SK-N-SH (cell line): Measurements from ENCODE around the gene SMIM5. TPM values are rescaled to one million over a fixed set of nuclear protein-coding genes. Genes with fewer than 3 reads are reported as not detected.

Source experiments
- CTCF ChIA-PET: fragments of 300-600, 350-600 bp; formaldehyde crosslinking; extraction: SDS; loops from one replicate; lab custom pipeline; 2021; lab: Yijun Ruan, JAX
- POLR2A ChIA-PET: fragments of 350-600 bp; sonication (Branson Sonifier 250); formaldehyde crosslinking; extraction: SDS; loops from one replicate; lab custom pipeline; 2020; ENCODE audit warnings: antibody characterized with exemption, inconsistent platforms; lab: Yijun Ruan, JAX
- DNase-seq: peaks from one replicate; pipeline ENCODE4 v3.0.0; 2012
- H2AFZ ChIP-seq: fragments of 200-600 bp; sonication (generic); 2 replicates; pipeline ENCODE4 v1.8.1; 2016; ENCODE audit warnings: antibody characterized with exemption, mild to moderate bottlenecking, low read depth
- H3F3A ChIP-seq: fragments of 200-600 bp; sonication (generic); replicated peaks from 2 replicates; pipeline ENCODE3; 2016; ENCODE audit warnings: antibody characterized with exemption, mild to moderate bottlenecking; ENCODE audit not compliant: insufficient read depth
- H3K27ac ChIP-seq, 2 experiments: fragments of 200-500 bp in 1 of 2; fragments of 200-600 bp in 1 of 2; sonication (Bioruptor generic) in 1 of 2; sonication (generic), shearing (Covaris generic) in 1 of 2; 2 replicates each; pipeline versions ENCODE4 v1.5.1 to v1.6.1; 2014 to 2016; ENCODE audit warnings: low read depth in 2 of 2, inconsistent platforms in 1 of 2, low read length in 1 of 2, mild to moderate bottlenecking in 1 of 2, mixed read lengths in 1 of 2
- H3K27me3 ChIP-seq: fragments of 200-600 bp; sonication (generic), shearing (Covaris generic); 2 replicates; pipeline ENCODE4 v1.6.1; 2016; ENCODE audit warnings: mixed run types; ENCODE audit not compliant: insufficient read depth
- H3K36me3 ChIP-seq, 2 experiments: fragments of 200-500 bp in 1 of 2; fragments of 200-600 bp in 1 of 2; sonication (Bioruptor generic) in 1 of 2; sonication (generic) in 1 of 2; replicated peaks in 1 of 2; 2 replicates each; pipeline versions ENCODE3 to v1.5.1; 2014 to 2016; ENCODE audit warnings: low read length in 1 of 2, mild to moderate bottlenecking in 1 of 2; ENCODE audit not compliant: insufficient read depth in 2 of 2, control insufficient read depth in 1 of 2
- H3K4me1 ChIP-seq, 2 experiments: fragments of 200-500 bp in 1 of 2; fragments of 200-600 bp in 1 of 2; sonication (Bioruptor generic) in 1 of 2; sonication (generic), shearing (Covaris generic) in 1 of 2; 2 replicates each; pipeline versions ENCODE4 v1.5.1 to v1.6.1; 2014 to 2016; ENCODE audit warnings: low read depth in 1 of 2, low read length in 1 of 2, mixed run types in 1 of 2; ENCODE audit not compliant: insufficient read depth in 2 of 2, control insufficient read depth in 1 of 2
- H3K4me2 ChIP-seq: fragments of 200-600 bp; sonication (generic), shearing (Covaris generic); 2 replicates; pipeline ENCODE4 v1.6.1; 2017; ENCODE audit warnings: mixed run types
- H3K4me3 ChIP-seq, 2 experiments: fragments of 200-500 bp in 1 of 2; fragments of 200-600 bp in 1 of 2; sonication (Bioruptor generic) in 1 of 2; sonication (generic), shearing (Covaris generic) in 1 of 2; 2 replicates each; pipeline versions ENCODE4 v1.5.1 to v1.8.1; 2014 to 2016; ENCODE audit warnings: low read depth in 2 of 2, inconsistent platforms in 1 of 2, low read length in 1 of 2, mild to moderate bottlenecking in 1 of 2, mixed read lengths in 1 of 2, moderate library complexity in 1 of 2
- H3K79me2 ChIP-seq: fragments of 200-600 bp; sonication (generic); 2 replicates; pipeline ENCODE4 v1.8.1; 2017; ENCODE audit warnings: mild to moderate bottlenecking; ENCODE audit not compliant: insufficient read depth
- H3K9ac ChIP-seq: fragments of 200-600 bp; sonication (generic); 2 replicates; pipeline ENCODE4 v1.6.1; 2017; ENCODE audit warnings: mixed run types
- H3K9me2 ChIP-seq: fragments of 200-600 bp; sonication (generic); 2 replicates; pipeline ENCODE4 v1.6.1; 2017; ENCODE audit warnings: mixed run types
- H3K9me3 ChIP-seq: fragments of 200-600 bp; sonication (generic); 2 replicates; pipeline ENCODE4 v1.6.1; 2017; ENCODE audit warnings: mixed run types, mild to moderate bottlenecking, moderate library complexity
- H4K20me1 ChIP-seq: fragments of 200-600 bp; sonication (generic); 2 replicates; pipeline ENCODE4 v1.6.1; 2017; ENCODE audit warnings: mild to moderate bottlenecking, mixed run types; ENCODE audit not compliant: insufficient read depth
- CTCF ChIP-seq: fragments of 200-600 bp; sonication (generic); IDR thresholded peaks from 2 replicates; pipeline ENCODE4 v1.6.1; 2017; ENCODE audit warnings: antibody characterized with exemption, mild to moderate bottlenecking, moderate library complexity
- EZH2phosphoT487 ChIP-seq: fragments of 200-600 bp; sonication (generic); IDR thresholded peaks from 2 replicates; pipeline ENCODE4 v1.6.1; 2017; ENCODE audit warnings: low read depth, mixed run types, mild to moderate bottlenecking, antibody characterized with exemption, moderate library complexity, borderline replicate concordance
- FOSL2 ChIP-seq: IDR thresholded peaks from 2 replicates; pipeline ENCODE4 v1.4.0; 2012; ENCODE audit warnings: low read depth, mild to moderate bottlenecking, moderate library complexity, borderline replicate concordance
- FOXJ3 ChIP-seq: sonication (generic); formaldehyde crosslinking; IDR thresholded peaks from 2 replicates; pipeline ENCODE4 v1.5.1; 2020; ENCODE audit warnings: mild to moderate bottlenecking, missing genetic modification reagents
- FOXM1 ChIP-seq: IDR thresholded peaks from 2 replicates; pipeline ENCODE4 v1.4.0; 2012; ENCODE audit warnings: low read depth, mild to moderate bottlenecking
- GABPA ChIP-seq: IDR thresholded peaks from 2 replicates; pipeline ENCODE4 v1.4.0; 2012; ENCODE audit warnings: low read depth, mild to moderate bottlenecking
- IRF3 ChIP-seq: fragments of 150-350 bp; IDR thresholded peaks from 2 replicates; pipeline ENCODE4 v1.6.1; 2016; ENCODE audit warnings: mild to moderate bottlenecking, low read depth, low read length
- MAX ChIP-seq: IDR thresholded peaks from 2 replicates; pipeline ENCODE4 v1.4.0; 2012; ENCODE audit warnings: low read depth
- MEF2A ChIP-seq: IDR thresholded peaks from 2 replicates; pipeline ENCODE4 v1.4.0; 2012; ENCODE audit warnings: low read depth, borderline replicate concordance
- MXI1 ChIP-seq: IDR thresholded peaks from 2 replicates; pipeline ENCODE4 v1.6.1; 2012; ENCODE audit warnings: mild to moderate bottlenecking, low read depth, low read length, improper control_type of control experiment
- NFIC ChIP-seq: IDR thresholded peaks from 2 replicates; pipeline ENCODE4 v1.4.0; 2012; ENCODE audit warnings: borderline replicate concordance
- POLR2AphosphoS5 ChIP-seq: IDR thresholded peaks from 2 replicates; pipeline ENCODE4 v1.6.1; 2012; ENCODE audit warnings: low read depth, low read length
- RFX5 ChIP-seq: IDR thresholded peaks from 2 replicates; pipeline ENCODE4 v1.6.1; 2012; ENCODE audit warnings: mild to moderate bottlenecking, improper control_type of control experiment, low read length
- SIN3A ChIP-seq: IDR thresholded peaks from 2 replicates; pipeline ENCODE4 v1.6.1; 2012; ENCODE audit warnings: low read depth, mild to moderate bottlenecking, low read length, moderate library complexity, borderline replicate concordance
- SMC3 ChIP-seq: IDR thresholded peaks from 2 replicates; pipeline ENCODE4 v1.6.1; 2012; ENCODE audit warnings: low read depth, low read length, improper control_type of control experiment
- TCF12 ChIP-seq: IDR thresholded peaks from 2 replicates; pipeline ENCODE4 v1.4.0; 2012
- TEAD4 ChIP-seq: IDR thresholded peaks from 2 replicates; pipeline ENCODE4 v1.4.0; 2012; ENCODE audit warnings: mild to moderate bottlenecking, borderline replicate concordance; ENCODE audit not compliant: insufficient read depth
- USF1 ChIP-seq: IDR thresholded peaks from 2 replicates; pipeline ENCODE4 v1.4.0; 2012; ENCODE audit warnings: low read depth, borderline replicate concordance
- USF2 ChIP-seq: fragments of 150-350 bp; IDR thresholded peaks from 2 replicates; pipeline ENCODE4 v1.6.1; 2017; ENCODE audit warnings: antibody characterized with exemption, low read length, low read depth, borderline replicate concordance
- YY1 ChIP-seq: IDR thresholded peaks from 2 replicates; pipeline ENCODE4 v1.4.0; 2012; ENCODE audit warnings: low read depth, mild to moderate bottlenecking
- WGBS: methylation state at CpG from one replicate; pipeline ENCODE4 v1.1.6; 2017; ENCODE audit warnings: low lambda C conversion rate; 5-methylcytosine and 5-hydroxymethylcytosine counted together
- polyA plus RNA-seq, 3 experiments: library from polyadenylated mRNA; depleted of rRNA; stranded (reverse); fragments of >200 nt; gene quantifications; 2 replicates each; pipeline ENCODE4 v1.2.3, GENCODE V29; 2012

Gene SMIM5
- polyA plus RNA-seq, 1 of the 3 experiments (the other 2 are of a cell fraction): 0.02 TPM

GRCh38 chr17:75649687-75650086 is 16.5 kb downstream of the SMIM5 start:
- H2AFZ ChIP-seq: no peak overlapping the region
- H3K4me1 ChIP-seq: no peaks in the 10 kb centered on the region; a peak in 1 of 4 replicates
- no peak overlapping the region for H3K4me2 ChIP-seq
- H3K36me3 ChIP-seq: peaks cover 33 to 42% of the 10 kb centered on the region in 2 experiments
- no peaks in the 10 kb centered on the region for H3K9me2 ChIP-seq
- no peak overlapping the region for H3K27ac ChIP-seq
- TF ChIP-seq POLR2AphosphoS5: no peak
- no peak for TF ChIP-seq TCF12
- no peak for TF ChIP-seq SIN3A
- no peak for TF ChIP-seq YY1
- no peaks in the 10 kb centered on the region for H4K20me1 ChIP-seq
- POLR2A ChIA-PET: no interaction called here
- WGBS: over 99% methylated on average over 6 of the region's 6 CpGs
- H3K9me3 ChIP-seq: no peaks in the 10 kb centered on the region
- peaks cover 9% of the 10 kb centered on the region for H3F3A ChIP-seq
- H3K9ac ChIP-seq: no peak overlapping the region
- H3K27me3 ChIP-seq: no peaks in the 10 kb centered on the region
- DNase-seq: no peak
- CTCF ChIA-PET: interaction anchor here (0.6 to 31.7 kb wide), 7 partner anchors 8 to 162 kb away, joined by 3 to 1189 read pairs (median 4); partner anchors contain the start of gene SMIM5
- no peak overlapping the region for H3K4me3 ChIP-seq
- no peaks in the 10 kb centered on the region for H3K79me2 ChIP-seq

- POLR2A ChIA-PET: no interaction called here
- CTCF ChIA-PET: interaction anchor here (1.2 to 31.7 kb wide), 6 partner anchors 22 to 102 kb away, joined by 3 to 1189 read pairs (median 30); partner anchors contain the start of gene SMIM5
Measured at GRCh38 chr17:75650874-75651273, 17.6 kb downstream of the SMIM5 start.

More at GRCh38 chr17:75650874-75651273, 17.6 kb downstream of the SMIM5 start:
- WGBS: 97% methylated on average over 7 of the region's 7 CpGs
- no peak overlapping the region for H3K4me3 ChIP-seq
- no peak for DNase-seq
- H3K79me2 ChIP-seq: no peaks in the 10 kb centered on the region
- no peak overlapping the region for H3K4me2 ChIP-seq
- H3K36me3 ChIP-seq: peaks cover 33 to 35% of the 10 kb centered on the region in 2 experiments
- no peaks in the 10 kb centered on the region for H3K9me2 ChIP-seq
- TF ChIP-seq FOXM1 (no peak), GABPA (no peak), TCF12 (no peak), RFX5 (no peak), IRF3 (no peak), CTCF (no peak), MAX (no peak), SMC3 (no peak), USF1 (no peak), FOSL2 (no peak), USF2 (no peak), SIN3A (no peak), NFIC (no peak), EZH2phosphoT487 (no peak), FOXJ3 (CRISPR knock-in tag) (no peak), TEAD4 (no peak), MEF2A (no peak), MXI1 (no peak)
- no peak overlapping the region for H3K9ac ChIP-seq
- H2AFZ ChIP-seq: no peak overlapping the region
- H3K27ac ChIP-seq: no peak overlapping the region
- peaks cover 11% of the 10 kb centered on the region for H3F3A ChIP-seq
- H3K27me3 ChIP-seq: no peaks in the 10 kb centered on the region
- H3K9me3 ChIP-seq: no peaks in the 10 kb centered on the region
- no peaks in the 10 kb centered on the region for H4K20me1 ChIP-seq
- H3K4me1 ChIP-seq: no peaks in the 10 kb centered on the region; a peak in 1 of 4 replicates
